ENCODE data around the gene FAM193B. TPM values are rescaled to one million over a fixed set of nuclear protein-coding genes. Genes with fewer than 3 reads are reported as not detected.

The FAM193B gene
- total RNA-seq, 1 donor from 2014 or later, result 33.5 TPM

DNA sequence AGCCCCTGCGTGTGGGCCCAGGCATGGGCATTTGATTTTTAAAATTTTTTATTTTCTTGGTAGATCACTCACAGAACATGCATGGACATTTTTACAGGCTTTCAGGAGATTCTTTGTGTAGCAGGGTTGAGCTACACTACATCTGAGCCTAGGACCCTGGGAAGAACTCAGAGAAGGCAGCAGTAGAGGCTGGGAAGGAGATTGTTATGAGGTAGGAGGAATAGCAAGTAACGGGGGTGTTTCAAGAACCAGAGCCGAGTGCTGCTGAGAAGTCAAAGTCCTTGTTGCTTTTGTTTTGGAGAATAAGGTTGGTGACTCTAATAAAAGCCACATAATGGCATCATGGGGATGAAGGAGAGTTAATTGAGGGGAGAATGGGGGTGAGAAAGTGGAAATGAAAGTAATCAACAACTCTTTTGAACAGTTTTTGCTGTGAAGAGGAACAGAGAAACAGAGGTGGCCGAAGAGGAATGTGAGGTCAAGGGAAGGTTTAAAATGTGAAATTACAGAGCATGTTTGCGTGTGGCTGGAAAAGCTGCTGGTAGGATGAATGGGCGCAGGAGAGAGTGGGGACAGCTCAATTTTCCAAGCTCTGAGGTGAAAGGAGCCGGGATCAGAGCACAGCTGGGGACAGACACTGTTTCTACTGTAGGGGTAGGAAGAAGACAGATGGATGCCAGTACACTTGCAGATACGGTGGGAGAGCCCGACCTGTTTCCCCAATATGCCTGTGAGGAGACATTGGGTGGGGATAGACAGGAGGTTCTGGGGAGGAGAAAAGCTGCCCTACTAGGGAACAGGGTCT is 52.3 kb downstream of the FAM193B start:
- no peak for DNase-seq (ENCODE audit: low read depth)

DNA sequence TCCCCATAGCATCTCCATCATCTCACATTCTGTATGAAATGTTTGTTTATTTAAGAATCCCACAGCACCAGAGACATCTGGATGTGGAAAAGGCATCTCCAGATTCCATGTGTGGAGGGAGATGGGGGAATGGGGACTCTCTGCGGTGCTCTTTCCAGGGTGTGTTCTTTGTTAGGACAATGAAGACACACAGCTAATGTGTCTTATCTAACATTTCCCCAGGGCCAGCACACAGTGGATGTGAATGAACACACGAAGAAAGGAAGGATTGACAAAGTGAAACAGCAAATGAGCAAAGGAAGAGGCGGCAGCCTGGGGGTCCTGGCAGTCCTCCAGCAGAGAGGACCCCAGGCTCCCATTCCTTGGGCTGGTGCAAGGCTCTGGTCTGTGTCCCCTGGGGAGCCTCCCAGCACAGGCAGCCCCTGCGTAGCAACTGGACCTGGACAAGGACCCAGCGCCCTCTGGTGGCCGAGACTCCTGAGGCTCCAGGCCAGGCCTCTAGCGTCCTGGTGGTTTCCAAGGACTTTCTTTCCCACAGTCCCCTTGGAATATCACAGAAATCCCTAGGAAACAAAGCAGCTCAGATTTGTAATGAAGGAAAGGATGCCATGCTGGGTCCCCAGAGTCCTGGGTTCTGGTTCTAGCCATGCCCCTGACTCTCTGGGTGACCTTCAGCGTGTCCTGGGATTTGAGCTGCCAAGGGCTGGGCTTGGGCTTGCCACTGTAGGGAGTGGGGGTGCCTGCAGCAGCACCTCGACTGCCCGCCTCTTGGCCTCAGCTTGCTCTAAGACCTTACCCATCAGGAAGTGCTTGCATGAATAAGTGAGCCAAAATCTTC is 53.5 kb downstream of the FAM193B start:
- peak; percentile 91 for DNase-seq (ENCODE audit: low read depth)

DNA sequence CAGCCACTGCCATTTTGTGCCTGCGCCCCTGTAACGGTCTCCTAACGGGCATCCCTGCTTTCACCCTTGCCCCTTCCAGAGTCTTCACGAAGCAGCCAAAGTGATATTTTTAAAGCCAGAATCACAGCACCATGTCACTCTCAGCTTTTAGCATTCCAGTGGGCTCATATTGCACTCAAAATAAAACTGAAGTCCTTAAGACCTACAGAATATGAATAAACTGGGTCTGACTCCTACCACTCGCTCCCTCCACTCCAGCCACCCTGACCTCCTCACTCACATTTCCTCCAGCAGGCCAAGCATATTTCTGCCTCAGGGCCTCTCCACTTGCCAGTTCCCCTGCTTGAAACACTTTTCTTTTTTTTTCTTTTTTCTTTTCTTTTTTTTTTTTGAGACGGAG is 54.5 kb downstream of the FAM193B start:
- no peak for DNase-seq (ENCODE audit: low read depth)

DNA sequence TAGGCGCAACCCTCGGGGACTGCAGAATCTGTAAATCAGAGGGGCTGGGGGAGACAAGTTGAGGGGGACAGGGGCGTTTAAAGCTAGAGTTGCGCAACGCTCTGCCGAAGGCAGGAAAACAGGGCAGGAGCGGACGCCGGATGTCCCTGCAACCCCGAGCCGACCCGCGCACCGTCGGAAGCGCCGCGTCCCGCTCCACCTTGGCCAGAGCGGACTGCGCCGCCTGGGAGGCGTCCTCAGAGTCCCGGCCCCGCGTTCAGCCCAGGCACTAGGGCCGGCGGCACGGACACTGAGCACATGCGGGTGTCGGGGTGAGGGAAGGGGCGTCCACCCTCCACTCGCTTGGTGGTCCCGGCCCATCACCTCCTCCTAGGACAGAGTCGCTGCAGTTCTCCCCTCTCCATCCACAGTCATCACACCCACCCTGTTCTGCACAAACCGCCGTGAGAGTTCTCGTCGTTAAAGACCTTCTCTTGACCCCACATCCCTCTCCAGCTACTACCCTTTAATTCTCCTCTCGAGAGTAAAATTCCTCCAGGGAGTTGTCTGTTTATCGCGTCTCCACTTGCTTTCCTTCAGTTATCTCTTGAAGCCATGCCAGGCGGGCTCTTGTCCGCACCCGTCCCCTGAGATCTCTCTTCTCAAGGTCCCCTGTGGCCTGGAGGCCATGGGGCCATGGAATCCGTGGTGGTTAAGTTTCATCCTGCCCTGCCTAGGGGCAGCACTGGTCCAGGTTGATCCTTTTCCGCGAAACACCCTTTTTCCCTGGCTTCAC is 56.2 kb downstream of the FAM193B start:
- DNase-seq (ENCODE audit: low read depth), result no peak

DNA sequence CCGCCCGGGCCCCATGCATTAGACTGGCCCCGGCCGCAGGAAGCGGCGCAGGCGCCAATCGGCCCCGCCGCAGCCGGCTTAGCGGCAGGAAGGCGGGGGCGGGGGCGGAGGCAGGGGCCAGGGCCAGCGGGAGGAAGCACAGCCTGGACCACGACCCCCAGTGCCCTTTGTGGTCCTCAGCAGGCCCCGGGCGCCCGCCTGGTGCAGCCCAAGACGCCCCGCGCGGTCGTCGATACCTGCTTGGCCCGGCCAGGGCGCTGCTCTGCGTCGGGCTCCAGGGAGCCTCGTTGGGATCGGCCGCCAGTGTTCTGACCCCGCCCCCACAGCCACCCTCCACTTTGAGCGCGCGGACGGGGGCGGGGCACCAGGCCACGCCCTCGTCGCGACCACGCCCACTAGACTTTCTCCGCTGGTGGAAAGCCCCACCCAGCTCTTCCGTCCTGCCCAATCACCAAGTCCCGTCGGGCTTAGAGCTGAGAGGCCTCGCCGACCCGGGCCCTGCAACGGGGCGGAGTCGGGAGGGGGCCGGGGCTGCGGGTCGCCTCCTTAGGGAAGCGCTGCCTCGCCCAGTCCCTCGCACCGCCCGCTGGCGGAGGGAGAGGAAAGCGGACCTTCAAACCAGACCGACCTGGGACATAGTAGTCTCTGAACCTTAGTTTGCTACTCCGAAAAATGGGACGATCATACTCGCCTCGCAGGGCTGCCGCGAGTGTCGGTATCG is 56.9 kb downstream of the FAM193B start, which contains the start of gene PDLIM7:
TSS of gene PDLIM7 (minus strand) at position 313 of the 721 bp plus-strand sequence. CDS start 1,092 bp downstream, outside the sequence.
- peak; percentile 97 for DNase-seq (ENCODE audit: low read depth)

DNA sequence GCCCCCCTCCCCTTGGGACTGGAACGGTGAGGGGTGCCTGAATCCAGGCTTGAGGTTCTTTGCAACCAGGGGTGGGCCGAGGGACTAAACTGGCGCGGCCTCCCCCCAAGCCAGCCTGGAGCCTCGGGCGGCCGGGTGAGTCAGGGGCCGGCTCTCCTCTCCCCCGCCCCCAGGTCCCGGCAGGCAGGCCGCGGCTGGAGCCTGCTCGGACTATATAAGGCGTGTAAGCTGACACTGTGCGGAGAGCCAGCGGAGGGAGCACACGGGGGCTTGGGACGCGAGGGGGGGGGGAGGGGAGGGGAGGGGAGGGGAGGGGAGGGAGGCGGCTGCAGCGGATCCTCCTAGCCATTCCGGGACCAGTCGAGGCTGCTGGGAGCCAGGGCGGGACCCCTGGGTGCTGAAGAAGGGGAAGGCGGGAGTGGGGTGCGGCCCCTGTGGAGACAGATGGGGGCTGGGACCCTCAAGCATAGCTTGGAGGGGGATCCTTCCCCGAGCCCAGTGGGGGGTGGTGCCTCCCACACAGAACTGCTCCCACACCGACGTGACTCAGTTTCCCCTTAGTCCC is 57.6 kb downstream of the FAM193B start:
- DNase-seq (ENCODE audit: low read depth), result peak; percentile 97

DNA sequence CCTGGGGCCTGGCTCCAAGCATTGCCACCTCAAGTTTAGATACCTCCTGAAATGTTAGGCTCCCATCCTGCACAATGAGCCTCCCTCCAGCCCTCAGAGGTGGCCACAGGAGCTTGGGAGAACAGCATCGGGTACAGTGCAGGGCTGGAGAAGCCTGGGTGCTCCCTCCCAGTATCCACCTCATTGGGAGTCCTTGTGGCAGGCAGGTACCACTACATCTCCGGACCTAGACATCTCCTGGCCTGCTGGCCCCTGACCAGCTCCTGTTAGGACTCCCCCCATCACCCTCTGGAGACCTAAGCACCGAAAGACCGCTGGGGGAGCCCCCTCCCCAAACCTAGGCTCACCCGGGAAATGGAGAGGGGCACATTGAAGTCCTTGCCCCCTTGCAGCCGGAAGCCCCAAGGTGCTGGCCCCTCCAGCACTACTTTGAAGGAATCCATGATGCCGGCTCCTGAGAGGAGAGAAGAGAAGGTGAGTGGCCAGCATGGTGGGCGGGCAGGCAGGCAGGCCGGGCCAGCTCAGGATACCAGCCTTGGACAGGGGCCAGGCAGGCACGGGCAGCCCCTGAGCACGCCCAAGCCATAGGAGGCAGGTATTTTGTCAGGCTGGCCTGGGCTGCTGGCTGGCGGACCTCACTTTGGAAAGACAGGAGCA is 58.2 kb downstream of the FAM193B start:
- peak; percentile 73 for DNase-seq (ENCODE audit: low read depth)

DNA sequence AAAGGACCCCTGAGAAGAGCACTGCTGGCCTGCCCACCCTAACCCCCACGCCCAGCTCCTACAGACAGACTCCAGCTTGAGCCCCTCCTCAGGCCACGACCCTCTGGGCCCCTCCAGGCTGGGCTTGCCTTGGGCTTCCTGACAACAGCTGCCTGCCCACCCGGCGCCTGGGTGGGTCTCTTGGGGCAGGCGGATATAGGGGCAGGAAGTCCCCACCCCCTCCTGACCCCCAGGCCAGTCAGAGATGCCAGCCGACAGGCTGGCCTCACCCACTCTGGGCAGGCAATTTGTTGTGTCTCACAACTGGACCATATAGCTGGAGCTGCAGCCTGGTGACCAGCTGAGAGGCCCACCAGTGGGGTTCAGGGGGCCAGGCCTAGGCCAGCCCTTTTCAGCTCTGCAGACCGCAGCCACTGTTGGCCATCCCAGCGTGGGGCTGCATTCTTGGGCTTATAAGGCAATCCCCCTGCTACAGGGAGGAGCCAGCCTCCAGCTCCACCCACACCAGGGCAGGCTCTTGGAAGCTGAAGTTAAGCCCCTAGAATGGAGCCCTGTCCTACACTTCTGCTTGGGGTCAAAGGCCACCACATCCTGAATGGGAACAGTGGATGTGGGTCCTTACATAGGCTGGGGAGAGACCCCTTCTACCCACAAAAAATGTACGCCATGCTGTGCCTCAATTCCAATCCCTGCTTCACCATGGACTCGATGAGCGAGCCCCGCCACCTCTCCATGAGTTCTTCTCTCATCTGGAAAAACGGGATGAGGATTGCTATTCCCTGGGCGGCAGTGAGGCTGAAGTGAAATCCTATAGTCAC is 58.9 kb downstream of the FAM193B start:
- peak; percentile 98 for DNase-seq (ENCODE audit: low read depth)

DNA sequence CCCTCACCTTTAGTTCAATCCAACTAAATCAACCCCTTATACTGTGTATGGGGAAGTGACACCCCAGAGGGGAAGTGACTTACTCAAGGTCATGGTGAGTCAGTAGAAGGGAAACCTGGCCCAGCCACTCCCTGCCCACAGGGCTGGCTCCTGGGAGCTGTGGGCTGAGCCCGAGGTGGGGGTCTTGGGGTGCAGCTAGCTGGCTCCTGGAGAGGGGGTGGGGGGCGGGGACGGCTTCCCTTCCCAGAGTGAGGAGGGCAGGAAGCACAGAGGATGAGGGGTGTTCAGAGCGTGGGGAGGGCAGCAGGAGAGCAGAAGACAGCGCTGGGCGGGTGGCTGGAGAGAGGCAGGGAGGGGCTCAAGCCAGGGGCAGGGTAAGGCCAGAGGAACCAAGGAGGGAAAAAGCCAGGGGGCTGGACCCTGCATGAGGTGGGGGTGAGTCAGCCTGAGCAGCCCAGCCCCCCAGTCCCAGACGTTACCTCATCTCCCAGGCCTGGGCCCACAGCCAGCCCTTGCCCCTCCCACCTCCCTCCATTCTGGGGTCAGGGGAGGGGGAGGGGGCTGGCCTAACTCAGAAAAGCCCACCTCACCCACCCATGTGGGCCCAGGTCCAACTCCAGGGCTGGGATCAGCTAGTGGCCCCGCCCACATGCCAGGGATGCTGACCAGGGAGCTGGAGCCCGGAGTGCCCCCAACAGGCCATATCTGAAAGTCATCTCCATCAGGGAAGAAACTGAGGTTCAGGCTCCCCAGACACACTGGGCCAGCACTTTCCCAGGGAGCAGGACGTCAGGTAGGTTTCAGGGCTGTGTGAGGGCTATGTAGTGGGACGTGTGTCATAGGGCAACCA is 59.8 kb downstream of the FAM193B start:
- peak; percentile 85 for DNase-seq (ENCODE audit: low read depth)

DNA sequence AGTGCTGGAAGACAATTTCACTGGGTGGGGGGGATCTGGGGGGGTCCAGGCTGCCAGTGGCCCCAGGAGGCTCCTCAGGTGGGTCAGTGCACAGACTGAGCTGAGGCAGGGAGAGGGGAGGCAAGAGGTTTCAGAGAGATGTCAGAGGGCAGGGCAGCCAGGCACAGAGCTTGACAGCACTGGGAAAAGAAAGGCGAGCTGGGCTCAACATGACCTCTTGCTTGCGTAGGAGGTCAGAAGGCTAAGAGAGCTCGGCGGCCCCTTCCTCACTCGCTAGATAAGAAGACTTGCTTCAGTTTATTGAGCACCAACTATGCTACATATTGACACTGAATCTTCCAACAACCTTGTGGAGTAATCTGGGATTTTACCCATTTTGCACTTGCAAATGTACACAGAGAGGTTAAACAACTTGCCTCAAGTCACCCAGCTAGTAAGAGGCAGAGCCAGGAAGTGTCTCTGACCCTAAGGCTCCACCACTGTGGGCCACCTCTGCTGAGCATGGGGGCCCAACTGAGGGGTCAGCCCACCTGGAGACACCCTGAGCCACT is 60.5 kb downstream of the FAM193B start:
- DNase-seq (ENCODE audit: low read depth), result no peak

DNA sequence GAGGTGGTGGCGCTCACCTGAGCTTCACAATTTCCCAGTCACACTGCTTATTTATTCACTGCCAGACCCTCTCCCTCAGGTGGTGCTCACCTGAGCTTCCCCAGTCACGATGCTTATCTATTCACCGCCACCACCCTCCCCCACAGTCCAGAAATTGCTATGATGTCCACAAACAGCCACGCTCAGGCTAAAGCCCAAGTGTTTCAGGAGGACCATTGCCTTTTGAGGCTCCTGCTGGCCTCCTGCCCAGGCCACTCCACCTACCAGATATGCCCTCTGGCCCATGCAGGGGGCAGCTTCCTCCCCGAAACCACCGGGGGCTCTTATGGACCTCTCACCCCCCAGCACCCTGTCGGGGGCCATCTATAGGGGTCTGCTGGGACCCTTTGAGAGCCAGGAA is 61.5 kb downstream of the FAM193B start:
- DNase-seq (ENCODE audit: low read depth), result no peak

DNA sequence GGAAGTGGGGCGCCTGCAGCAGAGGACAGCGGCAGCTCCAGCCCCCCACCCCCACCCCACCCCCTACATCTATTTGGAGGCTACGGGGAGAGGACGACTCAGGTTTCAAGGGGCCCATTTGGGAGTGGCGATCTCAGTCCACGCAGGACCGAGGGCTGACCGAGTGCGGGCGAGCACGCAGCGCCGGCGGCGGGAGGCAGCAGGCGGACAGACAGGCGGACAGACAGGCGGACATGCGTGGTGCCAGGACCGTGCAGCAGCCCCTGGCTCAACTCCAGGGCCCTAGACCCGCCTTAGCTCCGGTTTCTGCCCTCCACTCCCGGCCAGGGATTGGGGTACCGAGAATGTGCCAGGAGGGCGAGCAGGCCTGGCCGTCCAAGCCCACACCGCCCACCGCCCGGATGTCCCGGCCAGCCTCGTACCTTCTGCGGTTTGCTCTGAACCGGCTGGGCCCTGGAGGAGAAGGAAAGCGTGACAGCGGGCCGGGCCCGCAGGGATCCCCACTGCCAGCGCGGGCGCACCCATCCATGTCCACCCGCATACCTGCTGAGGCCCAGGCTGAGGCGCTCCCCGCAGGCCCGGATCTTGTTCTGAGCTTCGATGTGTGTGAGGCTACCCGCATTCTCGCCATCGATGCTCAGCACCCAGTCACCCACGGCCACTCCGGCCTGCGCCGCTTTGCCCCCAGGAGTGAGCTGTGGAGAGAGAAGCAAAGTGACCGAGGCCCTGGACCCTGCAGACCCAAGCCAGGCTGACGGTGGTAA is 62.2 kb downstream of the FAM193B start:
- no peak for DNase-seq (ENCODE audit: low read depth)

DNA sequence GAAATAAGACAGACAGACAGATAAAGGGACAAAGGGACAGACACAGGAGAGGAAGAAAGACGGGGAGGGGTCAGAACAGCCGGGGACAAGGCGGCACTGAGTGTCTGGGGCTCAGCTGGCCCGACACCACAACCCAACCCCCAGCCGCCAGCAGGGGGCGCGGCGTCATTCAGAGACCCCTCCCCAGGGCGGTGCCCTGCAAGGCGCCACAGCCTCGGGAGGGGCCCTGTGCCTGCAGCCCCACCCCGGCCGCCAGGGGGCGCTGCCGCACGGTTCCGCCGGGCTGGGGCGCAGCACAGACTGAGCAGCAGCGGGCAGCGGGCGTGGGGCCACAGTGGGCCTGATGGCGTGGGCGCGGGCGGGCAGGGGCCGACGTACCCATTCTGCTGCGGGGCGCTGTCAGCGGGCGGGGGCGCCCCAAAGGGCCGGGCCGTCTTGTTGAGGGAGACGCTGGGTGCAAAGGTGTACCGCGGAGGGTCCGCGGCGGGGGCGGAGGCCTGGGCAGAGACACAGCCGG is 62.9 kb downstream of the FAM193B start:
- DNase-seq (ENCODE audit: low read depth), result no peak

DNA sequence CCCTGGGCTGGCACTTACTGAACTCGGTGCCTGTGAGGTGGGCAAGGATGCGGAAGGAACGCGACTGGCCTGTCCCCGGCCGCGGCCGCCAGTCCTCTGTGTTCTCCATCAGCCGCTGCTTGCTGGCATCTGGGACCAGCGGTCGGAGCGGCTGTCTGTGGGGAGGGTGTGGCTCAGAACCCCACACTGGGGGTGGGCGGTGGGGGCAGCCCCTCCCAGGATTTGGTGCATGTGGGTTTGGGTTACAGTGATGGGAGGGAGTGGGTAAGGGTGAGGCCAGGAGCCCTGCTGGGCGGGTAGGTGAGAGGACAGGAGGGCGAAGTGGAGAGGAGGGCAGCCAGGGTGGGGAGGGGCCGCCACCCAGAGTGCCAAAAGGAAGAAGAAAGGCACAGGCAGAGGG is 63.4 kb downstream of the FAM193B start:
- DNase-seq (ENCODE audit: low read depth), result no peak

DNA sequence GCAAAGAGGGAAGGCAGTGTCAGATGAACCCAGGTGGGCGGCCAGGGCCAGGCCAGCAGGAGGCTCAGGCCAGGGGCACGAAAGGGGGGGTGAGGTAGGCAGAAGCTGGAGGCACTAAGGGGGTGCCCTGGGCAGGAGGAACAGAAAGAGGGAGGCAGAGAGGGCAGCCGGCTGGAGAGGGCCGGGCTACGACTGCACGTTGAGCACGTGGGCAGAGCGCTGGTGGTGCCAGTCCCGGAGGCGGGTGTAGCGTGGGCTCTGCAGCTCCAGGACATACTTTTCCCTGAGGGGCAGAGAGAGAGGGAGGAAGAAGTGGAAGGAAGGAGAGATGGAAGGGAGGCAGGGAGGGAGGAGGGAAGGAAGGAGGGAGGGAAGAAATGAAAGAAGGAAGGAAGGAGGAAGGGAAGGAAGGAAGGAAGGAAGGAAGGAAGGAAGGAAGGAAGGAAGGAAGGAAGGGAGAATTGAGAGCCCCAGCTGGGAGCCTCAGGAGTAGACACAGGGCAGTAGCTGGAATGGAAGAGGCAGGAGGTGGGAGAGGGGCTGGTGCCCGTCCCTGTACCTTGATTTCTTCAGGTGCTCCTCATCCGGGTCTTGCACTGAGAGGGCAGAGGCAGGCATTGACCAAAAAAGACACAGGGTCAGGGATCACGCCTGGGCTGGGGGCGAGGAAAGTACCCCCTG is 63.9 kb downstream of the FAM193B start:
- DNase-seq (ENCODE audit: low read depth), result no peak

DNA sequence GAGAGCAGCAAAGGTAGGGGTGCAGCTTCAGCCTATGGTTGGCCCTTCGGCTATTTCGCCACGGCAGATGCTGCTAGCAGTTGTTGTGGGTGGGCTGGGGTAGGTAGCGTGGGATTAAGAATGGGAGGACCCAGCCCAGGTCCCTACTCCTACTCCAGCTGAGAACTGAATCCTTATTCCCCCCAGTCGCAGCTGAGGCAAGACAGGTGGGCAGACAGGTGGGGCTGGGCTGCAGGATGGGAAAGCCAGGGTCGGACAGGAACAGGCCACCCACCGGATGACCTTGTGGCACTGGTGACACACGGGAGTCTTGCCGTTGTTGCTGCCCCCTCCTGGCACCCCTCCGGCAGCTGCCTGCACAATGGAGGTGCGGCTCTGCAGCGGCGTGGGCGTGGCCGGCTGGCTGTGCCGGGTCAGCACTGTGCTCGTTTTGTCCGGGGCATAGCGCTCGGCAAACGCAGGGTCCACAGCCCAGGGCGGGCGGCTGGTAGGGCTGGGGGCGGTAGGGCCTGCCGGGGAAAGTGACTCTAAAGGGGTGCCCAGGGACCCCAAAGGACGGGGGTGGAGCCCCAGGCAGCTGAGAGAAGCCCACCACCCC is 65.1 kb downstream of the FAM193B start:
- no peak for DNase-seq (ENCODE audit: low read depth)

Data from myocyte (in vitro differentiated cells).